Measurements from ENCODE around the gene CCT6B. TPM values are rescaled to one million over a fixed set of nuclear protein-coding genes. Genes with fewer than 3 reads are reported as not detected.
A peak's percentile ranks its signal among the peaks of the same experiment; 100 is the strongest.

CCT6B gene
- total and polyA plus RNA-seq, 9 of the 15 experiments (the other 6 are each of a cell fraction or from before 2014, with no cell fraction given), result 0.25 to 0.91 (median 0.58) TPM

GRCh38 chr17:34980353-34980680 is 19.1 kb upstream of the CCT6B start, which contains the start of gene LIG3 (continued):
- TF ChIP-seq POLR3G (IDR thresholded peaks at IDR 0.05; ENCODE audit: extremely low read depth, insufficient read length, insufficient replicate concordance) (no peak), ZNF655 (CRISPR knock-in tag; IDR thresholded peaks at IDR 0.05) (no peak), RUNX1 (IDR thresholded peaks at IDR 0.05; ENCODE audit: low read depth) (no peak), AFF1 (IDR thresholded peaks at IDR 0.05; ENCODE audit: low read depth in 1 of 2, partially characterized antibody in 2 of 2) (no peak), THRAP3 (IDR thresholded peaks at IDR 0.05; ENCODE audit: borderline replicate concordance) (no peak), PTBP1 (IDR thresholded peaks at IDR 0.05; ENCODE audit: low read depth, low read length) (no peak), SIRT6 (IDR thresholded peaks at IDR 0.05; ENCODE audit: low read depth, low read length) (no peak), ZNF124 (CRISPR knock-in tag; IDR thresholded peaks at IDR 0.05) (no peak), ZNF140 (CRISPR knock-in tag; IDR thresholded peaks at IDR 0.05) (no peak), CREM (IDR thresholded peaks at IDR 0.05; ENCODE audit: low read depth) (peak; percentile 51; the same call in 1 of the 2 replicates), FOXO4 (CRISPR knock-in tag; IDR thresholded peaks at IDR 0.05) (no peak), ZBTB1 (CRISPR knock-in tag; IDR thresholded peaks at IDR 0.05; ENCODE audit: borderline replicate concordance, low read depth) (no peak; the same call in 1 of the 2 replicates), EP400 (IDR thresholded peaks at IDR 0.05) (peak; percentile 94), JUNB (CRISPR knock-in tag; conservative IDR thresholded peaks at IDR 0.05) (no peak)
